Pancreas (tissue), 10 donors: ENCODE data around the gene SLC25A2. TPM values are rescaled to one million over a fixed set of nuclear protein-coding genes. Genes with fewer than 3 reads are reported as not detected.
"Not testable (repeated sequence)": the region's sequence is repeated elsewhere in the genome, so short reads cannot be mapped to it uniquely, and the experiment has no call there.

Source experiments
- ATAC-seq, 4 donors: fragments of 200-7000 bp; cut with Tn5 transposase; one replicate each; pipeline versions ENCODE4 v1.8.0 to v1.9.1; 2020; ENCODE audit warnings: mild to moderate bottlenecking in 4 of 4, moderate library complexity in 4 of 4
- DNase-seq, 6 donors: peaks; one replicate each; pipeline ENCODE4 v3.0.0-alpha.2; 2020
- FAIRE-seq: peaks from 2 replicates; lab custom pipeline; 2012; peaks lifted over from hg19 to GRCh38; lab: Jason Lieb, UNC
- H3K27ac ChIP-seq, 4 donors: fragments of 200-600 bp; sonication (generic); 1 replicate in 3 of 4; 2 replicates in 1 of 4; pipeline versions ENCODE4 v1.5.0 to v1.8.0; 2020
- H3K27me3 ChIP-seq, 4 donors: fragments of 200-600 bp; one replicate each; pipeline ENCODE4 v1.8.0; 2021
- H3K36me3 ChIP-seq, 3 donors: fragments of 200-600 bp; sonication (generic) in 1 of 3; one replicate each; pipeline versions ENCODE4 v1.5.0 to v1.8.0; 2020 to 2021
- H3K4me1 ChIP-seq, 3 donors: fragments of 200-600 bp; one replicate each; pipeline ENCODE4 v1.8.0; 2021
- H3K4me3 ChIP-seq, 4 donors: fragments of 200-600 bp; sonication (generic) in 2 of 4; one replicate each; pipeline versions ENCODE4 v1.5.0 to v1.8.0; 2020 to 2021
- H3K9me3 ChIP-seq, 4 donors: fragments of 200-600 bp; one replicate each; pipeline ENCODE4 v1.8.0; 2021
- CTCF ChIP-seq, 4 donors: fragments of 200-600 bp; sonication (generic) in 3 of 4; IDR thresholded peaks; one replicate each; pipeline versions ENCODE4 v1.5.0 to v1.8.0; 2021; ENCODE audit warnings: antibody characterized with exemption in 4 of 4
- WGBS, 2 donors: extraction: QIAGEN DNeasy Blood & Tissue Kit; methylation state at CpG; one replicate each; pipeline ENCODE4 v1.1.7; 2013; 5-methylcytosine and 5-hydroxymethylcytosine counted together
- intact Hi-C, 3 donors: fragments of 100-400 bp; cut with DNase I; formaldehyde crosslinking; loops; one replicate each; pipeline versions ENCODE4 v1.11.1 to v1.14.2; 2022
- polyA plus RNA-seq, 2 donors: library from polyadenylated mRNA; stranded (reverse); fragments of 200-250 nt; gene quantifications; one replicate each; pipeline ENCODE4 v1.2.3, GENCODE V29; 2013
- total RNA-seq, 6 donors: library from RNA; stranded (reverse); fragmentation: NEBNext Ultra II Directional in 4 of 6; extraction: Animal tissue kit (Norgen Biotek cat#: 25700) in 4 of 6; gene quantifications; one replicate each; pipeline versions ENCODE4 v1.2.1 to v1.2.4, GENCODE V29; 2021 to 2023
- donor health status: healthy with polysubstance abuse.
- donor health status: DM: no; HTN: no; CAD: no; lungs with moderate emphysema.
- donor health status: DM: no; HTN: no; CAD: no.
- donor health status: control.
- donor health status: control.
- donor health status: Bipolar disorder and iron deficiency.
- donor health status: DM: yes; HTN: yes; CAD: no.
- donor health status: DM: no; HTN: no; CAD: no.
- donor health status: DM: no; HTN: no; CAD: no.
- donor health status: DM: yes; HTN: yes; CAD: no.

The SLC25A2 gene
- under 1 TPM in 5 of 6 donors, not detected in 1; 0.14 to 0.69 (median 0.19) TPM for total RNA-seq
- polyA plus RNA-seq, result under 1 TPM in 1 of 2 donors, not detected in 1; 0.30 TPM

- 29 to 40% methylated on average over 32 to 36 of the region's 36 CpGs for WGBS, 2 donors
- Histone ChIP-seq H3K27ac (no peak within 1 kb of the TSS), H3K36me3 (no peaks in the 10 kb centered on the region), H3K4me3 (no peak within 1 kb of the TSS), H3K4me1 (no peaks in the 10 kb centered on the region), H3K9me3 (no peaks in the 10 kb centered on the region), H3K27me3 (no peaks in the 10 kb centered on the region)
- intact Hi-C loops, result no loop called here
- ATAC-seq, result no peak
- TF ChIP-seq CTCF (IDR thresholded peaks at IDR 0.05), result no peak
- no peak for DNase-seq
- FAIRE-seq, result no peak
These were observed at the start of gene SLC25A2 for GRCh38 chr5:141303756-141304155. SLC25A2 (minus strand) TSS chr5:141304049; CDS start chr5:141303865, 184 bp downstream.

GRCh38 chr5:141351591-141351990, 47.7 kb upstream of the SLC25A2 start:
- 28 to 31% methylated on average over 30 to 35 of the region's 36 CpGs for WGBS, 2 donors
- ATAC-seq (no peak), FAIRE-seq (no peak), DNase-seq (no peak)
- no peaks in the 10 kb centered on the region for H3K4me1 ChIP-seq
- no peaks in the 10 kb centered on the region for H3K36me3 ChIP-seq
- intact Hi-C loops, result no loop called here
- peaks cover 0 to 10% (median 4%) of the 10 kb centered on the region in 4 donors for H3K9me3 ChIP-seq
- TF ChIP-seq CTCF (IDR thresholded peaks at IDR 0.05), result no peak
- H3K27me3 ChIP-seq, result peaks cover 0 to 5% (median 0%) of the 10 kb centered on the region in 4 donors
- H3K4me3 ChIP-seq, result no peak overlapping the region
- H3K27ac ChIP-seq, result no peak overlapping the region

GRCh38 chr5:141349917-141350619, 46.2 kb upstream of the SLC25A2 start, which contains the start of gene PCDHGB1:
PCDHGB1 (plus strand) TSS chr5:141350099; CDS start chr5:141350261, 162 bp downstream.
- peaks cover 0 to 5% (median 0%) of the 10 kb centered on the region in 4 donors for H3K27me3 ChIP-seq
- FAIRE-seq, result no peak
- H3K4me3 ChIP-seq, result peak within 1 kb of the TSS in 1 of 4 donors; percentile 22
- H3K36me3 ChIP-seq, result no peaks in the 10 kb centered on the region
- H3K27ac ChIP-seq, result no peak within 1 kb of the TSS
- peak in 1 of 6 donors; percentile 36 for DNase-seq
- WGBS, 2 donors, result 22 to 24% methylated on average over 29 of the region's 29 CpGs
- intact Hi-C loops, result no loop called here
- peaks cover 0 to 10% (median 4%) of the 10 kb centered on the region in 4 donors for H3K9me3 ChIP-seq
- peak; percentile 46 to 91 (median 74) for ATAC-seq
- no peaks in the 10 kb centered on the region for H3K4me1 ChIP-seq
- peak in 2 of 4 donors; percentile 14 to 17 for TF ChIP-seq CTCF (IDR thresholded peaks at IDR 0.05)

DNA sequence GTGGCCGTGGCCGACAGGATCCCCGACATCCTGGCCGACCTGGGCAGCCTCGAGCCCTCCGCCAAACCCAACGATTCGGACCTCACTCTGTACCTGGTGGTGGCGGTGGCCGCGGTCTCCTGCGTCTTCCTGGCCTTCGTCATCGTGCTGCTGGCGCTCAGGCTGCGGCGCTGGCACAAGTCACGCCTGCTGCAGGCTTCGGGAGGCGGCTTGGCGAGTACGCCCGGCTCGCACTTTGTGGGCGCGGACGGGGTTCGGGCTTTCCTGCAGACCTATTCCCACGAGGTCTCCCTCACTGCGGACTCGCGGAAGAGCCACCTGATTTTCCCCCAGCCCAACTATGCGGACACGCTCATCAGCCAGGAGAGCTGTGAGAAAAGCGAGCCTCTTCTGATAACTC, 42.2 kb upstream of the SLC25A2 start:
- WGBS, 2 donors, result 40 to 46% methylated on average over 20 to 27 of the region's 35 CpGs
- not testable (repeated sequence) for FAIRE-seq

GRCh38 chr5:141345327-141345726, 41.5 kb upstream of the SLC25A2 start:
- DNase-seq (no peak), ATAC-seq (no peak), FAIRE-seq (no peak)
- Histone ChIP-seq H3K4me3 (no peak overlapping the region), H3K36me3 (no peaks in the 10 kb centered on the region), H3K9me3 (peaks cover 0 to 3% (median 1%) of the 10 kb centered on the region in 4 donors), H3K4me1 (no peaks in the 10 kb centered on the region), H3K27me3 (peaks cover 0 to 5% (median 3%) of the 10 kb centered on the region in 4 donors), H3K27ac (no peak overlapping the region)
- 26% methylated on average over 20 of the region's 20 CpGs for WGBS, 2 donors
- intact Hi-C loops, result no loop called here
- no peak for TF ChIP-seq CTCF (IDR thresholded peaks at IDR 0.05)

More for the DNA sequence above, 42.2 kb upstream of the SLC25A2 start:
- H3K9me3 ChIP-seq, intact Hi-C loops, ATAC-seq, H3K4me3 ChIP-seq, H3K27me3 ChIP-seq, H3K4me1 ChIP-seq, H3K36me3 ChIP-seq, DNase-seq, H3K27ac ChIP-seq: not testable (repeated sequence)
